ENCODE results near the gene DLG1. TPM values are rescaled to one million over a fixed set of nuclear protein-coding genes. Genes with fewer than 3 reads are reported as not detected.

Gene DLG1
- total and polyA plus RNA-seq, 7 donors = 16.1 to 57.6 (median 51.3) TPM

GRCh38 chr3:197229836-197230235, 68.6 kb downstream of the DLG1 start:
- Histone ChIP-seq H3K27ac (no peak overlapping the region), H3K27me3 (ENCODE audit: insufficient read depth in 3 of 3, low read length in 2 of 3) (no peaks in the 10 kb centered on the region), H3K9me3 (no peaks in the 10 kb centered on the region), H3K4me3 (no peak overlapping the region), H3K4me1 (peaks cover 29% of the 10 kb centered on the region), H3K36me3 (ENCODE audit: insufficient read depth in 1 of 2, low read depth in 1 of 2) (no peaks in the 10 kb centered on the region)
- intact Hi-C loops (cut with DNase I) = no loop called here
- DNase-seq (no peak), ATAC-seq (no peak)
- TF ChIP-seq, protein P1, sequence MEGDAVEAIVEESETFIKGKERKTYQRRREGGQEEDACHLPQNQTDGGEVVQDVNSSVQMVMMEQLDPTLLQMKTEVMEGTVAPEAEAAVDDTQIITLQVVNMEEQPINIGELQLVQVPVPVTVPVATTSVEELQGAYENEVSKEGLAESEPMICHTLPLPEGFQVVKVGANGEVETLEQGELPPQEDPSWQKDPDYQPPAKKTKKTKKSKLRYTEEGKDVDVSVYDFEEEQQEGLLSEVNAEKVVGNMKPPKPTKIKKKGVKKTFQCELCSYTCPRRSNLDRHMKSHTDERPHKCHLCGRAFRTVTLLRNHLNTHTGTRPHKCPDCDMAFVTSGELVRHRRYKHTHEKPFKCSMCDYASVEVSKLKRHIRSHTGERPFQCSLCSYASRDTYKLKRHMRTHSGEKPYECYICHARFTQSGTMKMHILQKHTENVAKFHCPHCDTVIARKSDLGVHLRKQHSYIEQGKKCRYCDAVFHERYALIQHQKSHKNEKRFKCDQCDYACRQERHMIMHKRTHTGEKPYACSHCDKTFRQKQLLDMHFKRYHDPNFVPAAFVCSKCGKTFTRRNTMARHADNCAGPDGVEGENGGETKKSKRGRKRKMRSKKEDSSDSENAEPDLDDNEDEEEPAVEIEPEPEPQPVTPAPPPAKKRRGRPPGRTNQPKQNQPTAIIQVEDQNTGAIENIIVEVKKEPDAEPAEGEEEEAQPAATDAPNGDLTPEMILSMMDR (IDR thresholded peaks at IDR 0.05) = no peak
- WGBS, 3 donors = 65 to 86% (median 71%) methylated on average over 3 of the region's 3 CpGs

- whole genome bisulfite sequencing, 3 donors = 94 to 100% (median 100%) methylated on average over 1 of the region's 1 CpG
- Histone ChIP-seq H3K27ac (no peak overlapping the region), H3K27me3 (ENCODE audit: insufficient read depth in 3 of 3, low read length in 2 of 3) (no peaks in the 10 kb centered on the region), H3K36me3 (ENCODE audit: insufficient read depth in 1 of 2, low read depth in 1 of 2) (no peaks in the 10 kb centered on the region), H3K9me3 (no peaks in the 10 kb centered on the region), H3K4me1 (peaks cover 25% of the 10 kb centered on the region), H3K4me3 (no peak overlapping the region)
- no peak for DNase-seq
- TF ChIP-seq, protein P1 (IDR thresholded peaks at IDR 0.05) = no peak
- peak in 2 of 4 donors; percentile 45 to 51 for ATAC-seq
- intact Hi-C loops (cut with DNase I) = no loop called here
These were observed 69.2 kb downstream of the DLG1 start for GRCh38 chr3:197229178-197229577.

DNA sequence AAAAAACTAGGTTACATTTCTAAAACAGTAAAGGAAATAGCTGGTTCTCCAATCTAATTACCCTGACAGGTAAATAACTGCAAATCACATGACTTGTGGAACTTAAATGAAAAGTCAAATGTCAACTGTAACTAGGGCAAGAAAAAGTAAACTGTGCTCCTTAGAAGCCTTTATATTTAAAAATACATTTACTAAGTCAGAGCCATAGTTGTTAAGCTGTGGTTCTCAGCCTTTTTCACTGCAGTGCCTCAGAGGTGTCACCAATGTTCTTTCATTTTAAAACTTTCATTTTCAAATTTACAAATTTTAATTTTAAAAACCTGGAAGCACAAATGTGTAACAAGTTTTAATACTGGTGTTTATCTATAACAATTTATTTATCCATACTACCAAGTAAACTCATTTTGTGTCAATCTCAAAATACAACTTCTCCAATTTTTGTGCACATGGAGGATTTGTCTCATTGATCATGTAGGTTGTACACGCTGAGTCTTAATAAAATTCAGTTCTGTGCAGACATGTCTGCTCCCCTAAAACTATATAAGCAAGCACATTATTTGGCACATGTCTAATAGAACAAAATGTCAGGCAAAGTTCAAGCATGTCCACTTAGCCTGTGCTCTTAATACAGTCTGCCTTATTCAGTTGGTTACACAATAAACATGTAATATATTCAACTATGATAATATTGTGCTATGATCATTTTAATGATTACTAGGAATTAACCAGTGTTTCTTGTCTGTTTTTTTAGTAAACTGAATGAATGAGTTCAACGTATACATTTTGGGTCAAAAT, 70.4 kb downstream of the DLG1 start:
- Histone ChIP-seq H3K4me1 (peaks cover 35% of the 10 kb centered on the region), H3K9me3 (no peaks in the 10 kb centered on the region), H3K4me3 (no peak overlapping the region), H3K36me3 (ENCODE audit: insufficient read depth in 1 of 2, low read depth in 1 of 2) (no peaks in the 10 kb centered on the region), H3K27me3 (ENCODE audit: insufficient read depth in 3 of 3, low read length in 2 of 3) (no peaks in the 10 kb centered on the region), H3K27ac (no peak overlapping the region)
- WGBS, 3 donors = 88 to 94% (median 91%) methylated on average over 2 of the region's 2 CpGs
- intact Hi-C loops (cut with DNase I) = loop anchor here in 1 of 2 donors (2.0 kb wide), 1 partner anchor 283 kb away; no protein-coding TSS in a partner anchor
- peak in 2 of 4 donors; percentile 68 to 73 for ATAC-seq
- TF ChIP-seq, protein P1 (IDR thresholded peaks at IDR 0.05) = no peak
- no peak for DNase-seq

DNA sequence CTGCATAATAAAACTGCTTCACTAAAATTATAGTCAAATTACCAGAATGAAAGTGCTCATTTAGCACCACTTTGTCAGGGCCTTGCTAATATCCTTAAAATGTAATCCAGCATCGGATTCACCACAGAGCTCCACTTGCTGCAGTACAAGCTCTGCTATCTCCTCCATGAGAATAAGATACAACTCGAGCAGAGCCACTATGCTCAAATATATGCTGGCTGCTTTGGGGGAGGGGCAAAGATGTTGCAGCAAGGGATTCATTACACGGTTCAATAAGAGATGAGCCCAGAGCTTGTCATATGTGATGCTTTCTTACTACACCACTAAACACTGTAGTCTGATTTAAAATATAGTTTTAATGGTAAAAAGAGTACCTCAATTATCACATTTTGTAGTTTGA, 72.2 kb downstream of the DLG1 start:
- Histone ChIP-seq H3K27me3 (ENCODE audit: insufficient read depth in 3 of 3, low read length in 2 of 3) (no peaks in the 10 kb centered on the region), H3K27ac (no peak overlapping the region), H3K4me3 (no peak overlapping the region), H3K9me3 (no peaks in the 10 kb centered on the region), H3K4me1 (peaks cover 44% of the 10 kb centered on the region), H3K36me3 (ENCODE audit: insufficient read depth in 1 of 2, low read depth in 1 of 2) (no peaks in the 10 kb centered on the region)
- ATAC-seq (no peak), DNase-seq (no peak)
- TF ChIP-seq, protein P1 (IDR thresholded peaks at IDR 0.05) = no peak
- 27 to 40% (median 33%) methylated on average over 3 of the region's 3 CpGs for WGBS, 3 donors
- intact Hi-C loops (cut with DNase I) = loop anchor here in 1 of 2 donors (2.0 kb wide), 1 partner anchor 285 kb away; no protein-coding TSS in a partner anchor

Measured in psoas muscle (tissue), 8 donors.